AG09319 (cell line): ENCODE measurements around the gene KLHL1.

Experiments used
- DNase-seq: peaks from one replicate; pipeline ENCODE4 v3.0.0-alpha.2; 2010; ENCODE audit warnings: low read depth; ENCODE audit errors: extremely low read depth
- CTCF ChIP-seq: IDR thresholded peaks from 2 replicates; pipeline ENCODE4 v1.5.1; 2011; ENCODE audit warnings: low read depth, mild to moderate bottlenecking, inconsistent platforms, low read length, moderate library complexity

KLHL1 gene

GRCh38 chr13:70104481-70104880 is 3.8 kb downstream of the KLHL1 start:
- no peak for DNase-seq
- TF ChIP-seq CTCF: no peak

GRCh38 chr13:70098669-70099068 is 9.6 kb downstream of the KLHL1 start:
- DNase-seq: no peak
- no peak for TF ChIP-seq CTCF

- no peak for TF ChIP-seq CTCF
- DNase-seq: no peak
Observed at GRCh38 chr13:70090036-70090723, 18.1 kb downstream of the KLHL1 start.

- TF ChIP-seq CTCF: no peak
- no peak for DNase-seq
Observed at GRCh38 chr13:70088926-70089325, 19.3 kb downstream of the KLHL1 start.

- no peak for TF ChIP-seq CTCF
- DNase-seq: no peak
Observed at GRCh38 chr13:70087247-70087646, 21.0 kb downstream of the KLHL1 start.

- TF ChIP-seq CTCF: no peak
- no peak for DNase-seq
Observed at GRCh38 chr13:70080012-70080411, 28.2 kb downstream of the KLHL1 start.

GRCh38 chr13:70054572-70054971 is 53.7 kb downstream of the KLHL1 start:
- DNase-seq: no peak
- no peak for TF ChIP-seq CTCF
